ENCODE data around the gene SYNE1. TPM values are rescaled to one million over a fixed set of nuclear protein-coding genes. Genes with fewer than 3 reads are reported as not detected.

SYNE1 gene
- total RNA-seq, 1 donor from 2014 or later: 17.4 TPM

GRCh38 chr6:152167641-152168603 lies 469.2 kb downstream of the SYNE1 start:
- no peak for TF ChIP-seq CTCF (conservative IDR thresholded peaks at IDR 0.05; ENCODE audit: low read depth, low read length)
- no peak for DNase-seq (ENCODE audit: low read depth)
- H3K4me3 ChIP-seq (ENCODE audit: low read depth, low read length): no peak overlapping the region

GRCh38 chr6:152166897-152167296 lies 470.3 kb downstream of the SYNE1 start:
- no peak for TF ChIP-seq CTCF (conservative IDR thresholded peaks at IDR 0.05; ENCODE audit: low read depth, low read length)
- DNase-seq (ENCODE audit: low read depth): no peak
- no peak overlapping the region for H3K4me3 ChIP-seq (ENCODE audit: low read depth, low read length)

GRCh38 chr6:152166497-152166896 lies 470.7 kb downstream of the SYNE1 start:
- TF ChIP-seq CTCF (conservative IDR thresholded peaks at IDR 0.05; ENCODE audit: low read depth, low read length): no peak
- no peak overlapping the region for H3K4me3 ChIP-seq (ENCODE audit: low read depth, low read length)
- no peak for DNase-seq (ENCODE audit: low read depth)

- DNase-seq (ENCODE audit: low read depth): no peak
- TF ChIP-seq CTCF (conservative IDR thresholded peaks at IDR 0.05; ENCODE audit: low read depth, low read length): no peak
- no peak overlapping the region for H3K4me3 ChIP-seq (ENCODE audit: low read depth, low read length)
These were observed 472.2 kb downstream of the SYNE1 start for GRCh38 chr6:152164957-152165356.

GRCh38 chr6:152161501-152161900 lies 475.7 kb downstream of the SYNE1 start:
- DNase-seq (ENCODE audit: low read depth): no peak
- TF ChIP-seq CTCF (conservative IDR thresholded peaks at IDR 0.05; ENCODE audit: low read depth, low read length): no peak
- H3K4me3 ChIP-seq (ENCODE audit: low read depth, low read length): no peak overlapping the region

GRCh38 chr6:152160346-152160745 lies 476.8 kb downstream of the SYNE1 start:
- no peak overlapping the region for H3K4me3 ChIP-seq (ENCODE audit: low read depth, low read length)
- no peak for TF ChIP-seq CTCF (conservative IDR thresholded peaks at IDR 0.05; ENCODE audit: low read depth, low read length)
- no peak for DNase-seq (ENCODE audit: low read depth)

GRCh38 chr6:152155792-152156191 lies 481.4 kb downstream of the SYNE1 start:
- TF ChIP-seq CTCF (conservative IDR thresholded peaks at IDR 0.05; ENCODE audit: low read depth, low read length): no peak
- no peak for DNase-seq (ENCODE audit: low read depth)
- no peak overlapping the region for H3K4me3 ChIP-seq (ENCODE audit: low read depth, low read length)

Data from epithelial cell of proximal tubule (primary cell).